ENCODE results near the gene PLCD1.

DNA sequence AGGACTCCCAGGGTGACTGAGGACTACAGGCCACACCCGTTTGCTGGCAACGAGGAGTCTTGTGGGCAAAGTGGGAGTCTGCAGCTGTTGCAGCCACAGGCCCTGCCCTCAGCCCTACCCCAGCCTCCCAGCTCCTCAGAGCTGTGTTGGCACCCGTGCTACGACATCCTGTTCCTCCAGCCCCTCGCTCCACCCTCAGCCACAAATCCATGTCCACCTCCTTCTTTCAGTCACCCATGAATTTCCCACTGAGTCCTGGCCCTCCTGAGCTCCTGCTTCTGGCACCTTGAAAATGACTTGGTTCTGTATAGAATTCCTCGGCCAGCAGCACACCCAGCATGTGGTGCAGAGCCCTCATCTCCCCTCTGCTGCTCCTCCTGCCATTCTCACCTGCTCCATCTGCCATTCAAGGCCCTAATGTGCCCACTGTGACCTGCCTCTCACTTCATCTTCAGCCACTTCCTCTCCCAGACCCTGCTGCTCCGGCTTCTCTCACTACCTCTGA, 59.8 kb downstream of the PLCD1 start:
- TF ChIP-seq, protein P1, sequence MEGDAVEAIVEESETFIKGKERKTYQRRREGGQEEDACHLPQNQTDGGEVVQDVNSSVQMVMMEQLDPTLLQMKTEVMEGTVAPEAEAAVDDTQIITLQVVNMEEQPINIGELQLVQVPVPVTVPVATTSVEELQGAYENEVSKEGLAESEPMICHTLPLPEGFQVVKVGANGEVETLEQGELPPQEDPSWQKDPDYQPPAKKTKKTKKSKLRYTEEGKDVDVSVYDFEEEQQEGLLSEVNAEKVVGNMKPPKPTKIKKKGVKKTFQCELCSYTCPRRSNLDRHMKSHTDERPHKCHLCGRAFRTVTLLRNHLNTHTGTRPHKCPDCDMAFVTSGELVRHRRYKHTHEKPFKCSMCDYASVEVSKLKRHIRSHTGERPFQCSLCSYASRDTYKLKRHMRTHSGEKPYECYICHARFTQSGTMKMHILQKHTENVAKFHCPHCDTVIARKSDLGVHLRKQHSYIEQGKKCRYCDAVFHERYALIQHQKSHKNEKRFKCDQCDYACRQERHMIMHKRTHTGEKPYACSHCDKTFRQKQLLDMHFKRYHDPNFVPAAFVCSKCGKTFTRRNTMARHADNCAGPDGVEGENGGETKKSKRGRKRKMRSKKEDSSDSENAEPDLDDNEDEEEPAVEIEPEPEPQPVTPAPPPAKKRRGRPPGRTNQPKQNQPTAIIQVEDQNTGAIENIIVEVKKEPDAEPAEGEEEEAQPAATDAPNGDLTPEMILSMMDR (conservative IDR thresholded peaks at IDR 0.05 in 1 of 2, IDR thresholded peaks at IDR 0.05 in 1 of 2; ENCODE audit: low read depth in 1 of 2, low read length in 2 of 2), result no peak
- TF ChIP-seq EZH2 (IDR thresholded peaks at IDR 0.05; ENCODE audit: low read length, missing control alignments), result no peak
